Activated CD4-positive, alpha-beta T cell treated with anti-CD3 and anti-CD28 coated beads, Interleukin-2, amount 10 ng/mL, durations not matched to agents 7 days and 5 days (primary cell): ENCODE results near the gene SLC7A10. TPM values are rescaled to one million over a fixed set of nuclear protein-coding genes. Genes with fewer than 3 reads are reported as not detected.
A peak's percentile ranks its signal among the peaks of the same experiment; 100 is the strongest.

Experiments used
- CTCF ChIA-PET: fragments of 350-600 bp; sonication (Branson Sonifier 250); formaldehyde crosslinking; loops from one replicate; lab custom pipeline; 2021; ENCODE audit warnings: antibody characterized with exemption; lab: Charles Lee
- POLR2A ChIA-PET: fragments of 350-600 bp; sonication (Branson Sonifier 250); formaldehyde crosslinking; loops from one replicate; lab custom pipeline; 2021; ENCODE audit warnings: antibody characterized with exemption; lab: Charles Lee
- DNase-seq: peaks from one replicate; pipeline ENCODE4 v3.0.0-alpha.2; 2020
- H3K27ac Mint-ChIP-seq: one replicate; pipeline ENCODE4 v1.8.0; 2021; ENCODE audit warnings: mild to moderate bottlenecking, moderate library complexity, mixed read lengths
- H3K27me3 Mint-ChIP-seq: one replicate; pipeline ENCODE4 v1.8.0; 2021; ENCODE audit warnings: mixed read lengths
- H3K36me3 Mint-ChIP-seq: one replicate; pipeline ENCODE4 v1.8.0; 2021; ENCODE audit warnings: low read depth, mixed read lengths
- H3K4me1 Mint-ChIP-seq: one replicate; pipeline ENCODE4 v1.8.0; 2021; ENCODE audit warnings: mixed read lengths
- H3K4me3 Mint-ChIP-seq: one replicate; pipeline ENCODE4 v1.8.0; 2021; ENCODE audit warnings: mild to moderate bottlenecking, moderate library complexity, mixed read lengths
- H3K9me3 Mint-ChIP-seq: one replicate; pipeline ENCODE4 v1.8.0; 2021; ENCODE audit warnings: mixed read lengths
- total RNA-seq, 2 experiments: library from RNA; stranded (reverse); gene quantifications; one replicate each; pipeline ENCODE4 v1.2.3, GENCODE V29; 2021

The SLC7A10 gene
- total RNA-seq, 2 experiments from 2014 or later: not detected

GRCh38 chr19:33263325-33264023, 37.8 kb upstream of the SLC7A10 start:
- Mint-ChIP-seq H3K4me1 (peaks cover 17% of the 10 kb centered on the region), H3K27me3 (peaks cover 16% of the 10 kb centered on the region), H3K4me3 (no peak overlapping the region), H3K9me3 (no peaks in the 10 kb centered on the region), H3K27ac (no peak overlapping the region), H3K36me3 (no peaks in the 10 kb centered on the region)
- DNase-seq: no peak
- POLR2A ChIA-PET: no interaction called here
- CTCF ChIA-PET: interaction anchor here (0.7 kb wide), 1 partner anchor 18 kb away, joined by 3 read pairs; no protein-coding TSS in a partner anchor

- CTCF ChIA-PET: no interaction called here
- POLR2A ChIA-PET: no interaction called here
- no peak overlapping the region for H3K27ac Mint-ChIP-seq
Measured at GRCh38 chr19:33261511-33262189, 36.0 kb upstream of the SLC7A10 start.

GRCh38 chr19:33260628-33261418, 35.2 kb upstream of the SLC7A10 start:
- Mint-ChIP-seq H3K36me3 (no peaks in the 10 kb centered on the region), H3K4me1 (peaks cover 17% of the 10 kb centered on the region), H3K9me3 (peaks cover 4% of the 10 kb centered on the region), H3K27me3 (peaks cover 20% of the 10 kb centered on the region), H3K4me3 (no peak overlapping the region), H3K27ac (no peak overlapping the region)
- ChIA-PET CTCF (interaction anchor here (0.6 kb wide), 1 partner anchor 282 kb away, joined by 3 read pairs; no protein-coding TSS in a partner anchor), POLR2A (no interaction called here)
- peak; percentile 10 for DNase-seq

More at GRCh38 chr19:33261511-33262189, 36.0 kb upstream of the SLC7A10 start:
- H3K36me3 Mint-ChIP-seq: no peaks in the 10 kb centered on the region
- H3K4me1 Mint-ChIP-seq: peaks cover 17% of the 10 kb centered on the region
- no peak for DNase-seq
- peaks cover 20% of the 10 kb centered on the region for H3K27me3 Mint-ChIP-seq
- no peak overlapping the region for H3K4me3 Mint-ChIP-seq
- H3K9me3 Mint-ChIP-seq: peaks cover 4% of the 10 kb centered on the region

GRCh38 chr19:33259539-33259938, 33.9 kb upstream of the SLC7A10 start:
- Mint-ChIP-seq H3K4me1 (peaks cover 17% of the 10 kb centered on the region), H3K27ac (no peak overlapping the region), H3K4me3 (no peak overlapping the region), H3K9me3 (peaks cover 4% of the 10 kb centered on the region), H3K36me3 (no peaks in the 10 kb centered on the region), H3K27me3 (peaks cover 20% of the 10 kb centered on the region)
- DNase-seq: no peak
- ChIA-PET CTCF (interaction anchor here (0.6 kb wide), 1 partner anchor 132 kb away, joined by 3 read pairs; no protein-coding TSS in a partner anchor), POLR2A (no interaction called here)

DNA sequence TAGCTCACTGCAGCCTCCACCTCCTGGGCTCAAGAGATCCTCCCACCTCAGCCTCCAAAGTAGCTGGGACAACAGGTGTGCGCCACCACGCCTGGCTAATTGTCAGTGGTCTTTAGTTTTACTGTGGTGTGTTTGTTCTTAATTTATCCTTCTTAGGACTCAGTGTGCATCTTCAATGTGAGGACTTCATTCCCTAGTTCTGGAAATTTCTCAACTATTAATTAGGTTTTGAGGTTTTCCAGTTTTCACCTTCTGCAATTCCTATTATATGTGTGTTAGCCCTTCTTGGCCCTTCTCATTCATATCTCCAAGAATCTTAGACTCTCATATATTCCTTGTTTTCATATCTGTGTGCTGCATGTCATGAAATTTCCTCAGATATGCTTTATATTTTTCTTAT, 32.2 kb upstream of the SLC7A10 start:
- POLR2A ChIA-PET: no interaction called here

DNA sequence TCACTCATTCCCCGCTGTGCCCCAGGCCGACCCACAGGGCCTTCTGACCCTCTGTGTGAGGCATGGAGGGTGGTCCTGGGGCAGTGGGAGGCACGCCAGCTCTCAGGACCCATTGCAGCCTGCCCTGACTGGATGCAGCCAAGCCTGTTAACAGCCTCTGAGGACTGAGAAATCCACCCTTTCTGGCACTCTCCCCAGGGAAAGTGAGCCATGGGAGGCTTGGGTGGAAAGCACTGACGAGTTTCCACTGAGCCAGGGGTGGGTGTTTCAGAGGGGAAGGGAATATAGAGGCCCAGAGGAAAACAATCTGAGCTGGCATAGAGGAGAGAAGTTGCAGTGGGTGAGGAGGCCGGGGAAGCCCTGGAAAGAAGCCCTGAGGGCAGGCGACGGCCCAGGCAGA, 30.6 kb upstream of the SLC7A10 start:
- CTCF ChIA-PET: interaction anchor here (1.3 kb wide), 1 partner anchor 21 kb away, joined by 4 read pairs; no protein-coding TSS in a partner anchor
- peaks cover 15% of the 10 kb centered on the region for H3K27me3 Mint-ChIP-seq

More for the DNA sequence above, 32.2 kb upstream of the SLC7A10 start:
- H3K27ac Mint-ChIP-seq: no peak overlapping the region
- peaks cover 17% of the 10 kb centered on the region for H3K4me1 Mint-ChIP-seq
- DNase-seq: no peak
- CTCF ChIA-PET: interaction anchor here (0.6 kb wide), 1 partner anchor 119 kb away, joined by 3 read pairs; no protein-coding TSS in a partner anchor
- peaks cover 20% of the 10 kb centered on the region for H3K27me3 Mint-ChIP-seq
- H3K9me3 Mint-ChIP-seq: peaks cover 4% of the 10 kb centered on the region
- H3K36me3 Mint-ChIP-seq: no peaks in the 10 kb centered on the region
- no peak overlapping the region for H3K4me3 Mint-ChIP-seq

DNA sequence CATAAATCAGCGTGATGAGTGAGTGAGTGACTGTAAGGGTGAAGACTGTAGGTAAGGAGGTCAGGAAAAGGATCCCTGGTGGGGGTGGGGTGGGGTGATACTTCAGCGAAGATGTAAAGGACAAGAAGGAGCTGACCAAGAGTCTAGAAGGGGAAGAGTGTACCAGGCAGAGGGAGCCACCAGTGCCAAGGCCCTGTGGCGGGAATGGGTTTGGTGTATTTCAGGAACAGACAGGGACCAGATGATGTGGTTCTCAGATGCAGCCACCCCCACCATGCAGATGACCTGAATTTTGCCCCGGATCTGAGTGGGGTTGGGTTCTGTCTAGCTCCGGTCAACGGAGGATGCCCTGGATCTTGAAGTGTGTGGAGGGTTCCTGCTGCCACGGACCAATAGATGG, 30.1 kb upstream of the SLC7A10 start:
- DNase-seq: no peak
- no peaks in the 10 kb centered on the region for H3K36me3 Mint-ChIP-seq
- ChIA-PET CTCF (interaction anchor here (1.3 kb wide), 1 partner anchor 20 kb away, joined by 4 read pairs; no protein-coding TSS in a partner anchor), POLR2A (no interaction called here)
- H3K9me3 Mint-ChIP-seq: peaks cover 4% of the 10 kb centered on the region
- H3K4me3 Mint-ChIP-seq: no peak overlapping the region
- H3K27me3 Mint-ChIP-seq: peaks cover 15% of the 10 kb centered on the region
- H3K4me1 Mint-ChIP-seq: peaks cover 7% of the 10 kb centered on the region
- no peak overlapping the region for H3K27ac Mint-ChIP-seq

More for the DNA sequence above, 30.6 kb upstream of the SLC7A10 start:
- POLR2A ChIA-PET: no interaction called here
- DNase-seq: no peak
- no peaks in the 10 kb centered on the region for H3K36me3 Mint-ChIP-seq
- H3K4me3 Mint-ChIP-seq: no peak overlapping the region
- peaks cover 12% of the 10 kb centered on the region for H3K4me1 Mint-ChIP-seq
- H3K9me3 Mint-ChIP-seq: peaks cover 4% of the 10 kb centered on the region
- no peak overlapping the region for H3K27ac Mint-ChIP-seq

DNA sequence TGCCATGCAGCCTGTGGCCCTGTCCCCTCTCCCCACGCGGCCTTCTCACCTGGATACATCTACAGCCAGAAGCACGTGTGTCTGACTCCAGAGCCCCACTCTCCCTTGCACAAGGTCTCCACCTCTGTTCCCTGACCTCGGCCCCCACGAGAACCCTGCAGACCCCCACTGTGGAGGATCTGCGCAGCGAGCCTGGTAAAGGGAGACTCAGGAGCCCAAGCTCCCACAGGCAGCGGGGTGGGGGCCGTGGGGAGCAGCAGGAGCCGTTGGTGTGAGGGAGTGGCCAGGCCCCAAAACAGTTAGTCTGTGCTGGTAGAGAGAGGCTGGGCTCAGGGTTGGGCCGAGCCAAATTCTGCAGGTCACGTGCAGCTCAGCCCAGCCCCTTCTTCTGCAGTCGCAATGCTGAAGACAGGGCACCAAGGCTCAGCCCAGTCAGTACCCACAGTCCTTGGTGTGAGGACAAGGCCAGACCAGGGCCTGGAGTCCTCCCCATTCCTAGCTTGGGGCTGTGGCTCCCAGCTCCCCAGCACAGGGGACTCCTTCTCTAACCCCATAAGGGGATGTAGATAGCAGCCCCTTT, 28.7 kb upstream of the SLC7A10 start:
- Mint-ChIP-seq H3K36me3 (no peaks in the 10 kb centered on the region), H3K4me3 (no peak overlapping the region)

DNA sequence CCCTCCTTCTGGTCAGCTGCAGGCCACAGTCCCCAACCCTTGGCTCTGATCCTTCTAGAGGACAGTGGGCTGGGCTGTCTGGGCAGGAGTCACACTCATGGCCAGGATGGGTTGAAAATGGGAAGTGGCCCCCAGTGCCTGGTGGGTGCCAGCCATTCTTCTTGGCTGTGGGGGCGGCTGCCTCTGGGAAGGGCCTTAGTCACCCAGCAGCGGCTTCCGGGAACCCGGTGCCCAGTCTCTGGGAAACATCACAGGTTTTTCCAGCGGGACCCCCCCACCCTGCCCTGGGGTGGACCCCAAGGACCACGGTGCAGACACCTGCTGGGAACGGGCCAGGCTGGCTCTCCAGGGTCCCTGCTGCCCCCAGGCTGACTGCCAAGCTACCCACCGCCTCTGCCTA, 27.3 kb upstream of the SLC7A10 start:
- CTCF ChIA-PET: no interaction called here
- Mint-ChIP-seq H3K27me3 (peaks cover under 1% of the 10 kb centered on the region), H3K4me3 (no peak overlapping the region), H3K9me3 (peaks cover under 1% of the 10 kb centered on the region), H3K36me3 (no peaks in the 10 kb centered on the region), H3K27ac (no peak overlapping the region), H3K4me1 (no peaks in the 10 kb centered on the region)
- no peak for DNase-seq
- POLR2A ChIA-PET: no interaction called here

More for the DNA sequence above, 28.7 kb upstream of the SLC7A10 start:
- Mint-ChIP-seq H3K4me1 (no peaks in the 10 kb centered on the region), H3K27ac (no peak overlapping the region), H3K27me3 (peaks cover 7% of the 10 kb centered on the region), H3K9me3 (peaks cover 4% of the 10 kb centered on the region)
- no peak for DNase-seq
- ChIA-PET CTCF (no interaction called here), POLR2A (no interaction called here)

GRCh38 chr19:33252418-33252962, 26.8 kb upstream of the SLC7A10 start:
- no peaks in the 10 kb centered on the region for H3K4me1 Mint-ChIP-seq

DNA sequence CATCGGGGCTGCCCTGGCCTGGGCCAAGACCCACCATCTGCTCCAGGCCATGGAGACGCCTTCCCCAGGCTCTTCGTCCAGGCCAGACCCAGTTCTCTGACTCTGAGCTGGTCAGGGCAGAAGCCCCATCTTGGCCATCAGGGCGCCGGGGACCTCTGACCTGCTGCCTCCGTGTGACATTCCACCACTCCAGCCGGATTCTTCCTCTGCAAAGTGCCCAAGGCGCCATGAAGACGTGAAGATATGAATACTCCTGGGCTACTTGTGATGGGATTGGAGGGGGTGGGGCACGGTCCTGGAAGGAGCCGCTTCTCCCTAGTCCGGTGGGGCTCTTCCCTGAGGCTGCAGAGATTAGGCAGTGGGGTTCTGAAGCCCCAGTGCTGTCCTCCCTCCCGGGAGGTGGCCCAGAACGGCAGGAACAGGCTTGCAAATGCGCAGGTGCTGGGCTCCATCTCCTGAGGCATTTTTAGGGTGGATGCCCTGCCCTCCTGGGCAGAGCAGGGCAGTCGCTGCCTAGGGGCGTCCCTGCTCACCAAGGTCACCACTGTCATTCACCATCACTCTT, 26.0 kb upstream of the SLC7A10 start:
- POLR2A ChIA-PET: no interaction called here
- Mint-ChIP-seq H3K9me3 (no peaks in the 10 kb centered on the region), H3K36me3 (no peaks in the 10 kb centered on the region), H3K27ac (no peak overlapping the region), H3K27me3 (no peaks in the 10 kb centered on the region), H3K4me3 (no peak overlapping the region), H3K4me1 (no peaks in the 10 kb centered on the region)
- no peak for DNase-seq
- CTCF ChIA-PET: no interaction called here

More at GRCh38 chr19:33252418-33252962, 26.8 kb upstream of the SLC7A10 start:
- Mint-ChIP-seq H3K27ac (no peak overlapping the region), H3K9me3 (no peaks in the 10 kb centered on the region), H3K4me3 (no peak overlapping the region), H3K36me3 (no peaks in the 10 kb centered on the region), H3K27me3 (no peaks in the 10 kb centered on the region)
- ChIA-PET CTCF (no interaction called here), POLR2A (no interaction called here)
- no peak for DNase-seq

- ChIA-PET CTCF (no interaction called here), POLR2A (no interaction called here)
- Mint-ChIP-seq H3K27me3 (no peaks in the 10 kb centered on the region), H3K9me3 (no peaks in the 10 kb centered on the region), H3K36me3 (no peaks in the 10 kb centered on the region), H3K4me1 (no peaks in the 10 kb centered on the region), H3K4me3 (no peak overlapping the region), H3K27ac (no peak overlapping the region)
- DNase-seq: no peak
Measured at GRCh38 chr19:33251076-33251475, 25.4 kb upstream of the SLC7A10 start.
